Activated T-cell treated with anti-CD3 and anti-CD28 coated beads, Interleukin-2, amount 50 U/mL, for 24 hours (primary cell): ENCODE data around the gene SLC16A13.

Experiments
- DNase-seq: peaks from one replicate; pipeline ENCODE4 v3.0.0-alpha.2; 2020
- H3K27ac Mint-ChIP-seq: 2 replicates; pipeline ENCODE4 v1.8.0; 2020; ENCODE audit warnings: mild to moderate bottlenecking, mixed read lengths
- H3K27me3 Mint-ChIP-seq: 2 replicates; pipeline ENCODE4 v1.8.0; 2020; ENCODE audit warnings: mixed read lengths
- H3K36me3 Mint-ChIP-seq: 2 replicates; pipeline ENCODE4 v1.8.0; 2020; ENCODE audit warnings: low read depth, mixed read lengths
- H3K4me1 Mint-ChIP-seq: 2 replicates; pipeline ENCODE4 v1.8.0; 2020; ENCODE audit warnings: low read depth, mixed read lengths
- H3K4me3 Mint-ChIP-seq: 2 replicates; pipeline ENCODE4 v1.8.0; 2020; ENCODE audit warnings: mild to moderate bottlenecking, moderate library complexity, mixed read lengths
- H3K9me3 Mint-ChIP-seq: 2 replicates; pipeline ENCODE4 v1.8.0; 2020; ENCODE audit warnings: mixed read lengths

The SLC16A13 gene

DNA sequence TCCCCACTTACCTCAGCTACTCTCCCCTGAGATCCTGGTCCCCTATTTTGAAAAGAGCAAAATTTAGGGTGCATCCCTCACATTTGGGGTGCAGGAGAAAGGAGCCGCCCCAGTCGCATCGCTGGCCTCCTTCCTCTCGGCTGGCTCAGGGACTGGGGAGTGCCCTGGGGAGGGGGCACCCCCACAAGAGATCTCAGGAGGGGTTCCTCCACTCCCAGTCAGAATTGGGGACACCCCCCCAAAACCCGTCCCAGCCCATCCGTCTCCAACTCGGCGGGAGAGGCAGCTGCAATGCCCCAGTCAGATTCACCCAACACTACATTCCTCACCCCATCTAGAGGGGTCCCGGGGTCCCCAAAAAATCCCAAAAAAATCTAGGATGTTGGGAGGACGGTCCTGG lies 16.4 kb upstream of the SLC16A13 start:
- H3K4me3 Mint-ChIP-seq: no peak overlapping the region
- H3K4me1 Mint-ChIP-seq: peaks cover 64% of the 10 kb centered on the region
- peaks cover 11% of the 10 kb centered on the region for H3K27me3 Mint-ChIP-seq
- DNase-seq: no peak
- H3K27ac Mint-ChIP-seq: no peak overlapping the region
- no peaks in the 10 kb centered on the region for H3K9me3 Mint-ChIP-seq
- H3K36me3 Mint-ChIP-seq: peaks cover 32% of the 10 kb centered on the region

DNA sequence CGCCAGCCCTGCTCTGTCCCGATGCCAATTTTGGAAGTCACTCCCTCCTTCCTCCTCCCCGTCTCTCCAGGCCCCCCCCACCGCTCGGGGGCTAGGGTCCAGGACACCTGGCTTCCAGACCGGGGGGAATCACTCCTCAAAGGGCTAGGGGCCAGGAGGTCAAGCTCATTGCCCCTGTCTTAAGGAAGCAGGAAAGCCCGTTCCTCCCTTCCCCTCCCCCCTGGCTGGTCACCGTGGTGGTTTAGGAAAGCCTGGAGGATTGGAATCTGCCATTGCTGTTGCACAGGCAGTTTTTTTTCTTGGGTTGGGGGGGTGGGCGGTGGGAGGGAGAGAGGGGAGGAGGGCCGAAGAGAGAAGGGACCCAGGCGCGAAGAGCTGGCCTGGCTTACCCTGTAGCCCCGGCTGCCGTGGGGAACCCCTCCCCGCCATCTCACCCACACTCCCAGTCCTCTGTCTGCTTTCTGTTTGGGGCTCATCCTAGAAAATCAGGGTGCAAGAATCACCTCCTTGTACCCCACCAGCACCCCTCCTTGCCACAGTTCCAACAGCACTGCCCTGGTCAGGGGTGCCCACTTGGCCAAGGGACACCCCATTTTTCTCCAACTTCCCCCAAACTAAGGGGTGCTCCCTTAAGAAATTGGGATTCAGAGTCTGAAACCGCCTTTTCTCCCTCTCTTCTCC lies 15.8 kb upstream of the SLC16A13 start:
- no peak for DNase-seq
- Mint-ChIP-seq H3K4me1 (peaks cover 64% of the 10 kb centered on the region), H3K27ac (no peak overlapping the region), H3K9me3 (no peaks in the 10 kb centered on the region), H3K4me3 (no peak overlapping the region), H3K27me3 (peaks cover 11% of the 10 kb centered on the region), H3K36me3 (peaks cover 30% of the 10 kb centered on the region)

DNA sequence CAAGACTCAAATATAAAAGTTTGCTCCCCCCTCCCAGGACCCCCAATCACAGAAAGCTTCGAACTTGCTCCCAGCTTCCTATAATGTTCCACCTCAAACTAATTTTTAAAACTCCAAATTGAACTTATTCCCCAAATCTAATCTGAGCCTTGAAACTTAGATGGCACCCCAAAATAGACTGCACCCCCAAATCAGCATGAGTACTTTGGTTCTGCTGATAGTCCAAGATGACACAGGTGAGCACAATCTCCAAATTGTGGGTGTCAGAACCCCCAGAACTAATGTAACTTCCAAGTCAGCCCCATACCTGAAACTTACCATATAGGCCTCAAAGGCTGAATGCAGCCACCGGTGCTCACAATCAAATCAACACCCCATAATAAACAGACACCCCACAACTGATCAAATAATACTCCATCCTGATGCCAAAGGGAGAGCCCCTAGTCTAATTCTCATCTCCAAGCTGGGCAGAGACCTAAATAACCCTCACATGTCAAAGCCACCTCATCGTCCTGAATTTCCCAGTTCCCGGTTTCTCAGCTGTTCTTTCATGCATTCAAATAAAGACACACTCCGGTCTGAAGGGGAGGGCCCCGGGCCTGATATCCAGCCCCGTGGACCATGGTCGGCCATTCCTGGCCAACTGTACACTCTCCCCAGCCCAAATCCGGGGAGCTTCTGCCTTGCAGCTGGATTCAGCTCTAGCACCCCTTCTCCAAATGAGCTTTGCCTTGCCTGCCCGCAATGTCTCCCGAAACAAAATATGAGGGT lies 14.7 kb upstream of the SLC16A13 start:
- no peak for DNase-seq
- peaks cover 11% of the 10 kb centered on the region for H3K27me3 Mint-ChIP-seq
- H3K36me3 Mint-ChIP-seq: peaks cover 18% of the 10 kb centered on the region
- no peaks in the 10 kb centered on the region for H3K9me3 Mint-ChIP-seq
- peaks cover 53% of the 10 kb centered on the region for H3K4me1 Mint-ChIP-seq
- no peak overlapping the region for H3K27ac Mint-ChIP-seq
- no peak overlapping the region for H3K4me3 Mint-ChIP-seq

DNA sequence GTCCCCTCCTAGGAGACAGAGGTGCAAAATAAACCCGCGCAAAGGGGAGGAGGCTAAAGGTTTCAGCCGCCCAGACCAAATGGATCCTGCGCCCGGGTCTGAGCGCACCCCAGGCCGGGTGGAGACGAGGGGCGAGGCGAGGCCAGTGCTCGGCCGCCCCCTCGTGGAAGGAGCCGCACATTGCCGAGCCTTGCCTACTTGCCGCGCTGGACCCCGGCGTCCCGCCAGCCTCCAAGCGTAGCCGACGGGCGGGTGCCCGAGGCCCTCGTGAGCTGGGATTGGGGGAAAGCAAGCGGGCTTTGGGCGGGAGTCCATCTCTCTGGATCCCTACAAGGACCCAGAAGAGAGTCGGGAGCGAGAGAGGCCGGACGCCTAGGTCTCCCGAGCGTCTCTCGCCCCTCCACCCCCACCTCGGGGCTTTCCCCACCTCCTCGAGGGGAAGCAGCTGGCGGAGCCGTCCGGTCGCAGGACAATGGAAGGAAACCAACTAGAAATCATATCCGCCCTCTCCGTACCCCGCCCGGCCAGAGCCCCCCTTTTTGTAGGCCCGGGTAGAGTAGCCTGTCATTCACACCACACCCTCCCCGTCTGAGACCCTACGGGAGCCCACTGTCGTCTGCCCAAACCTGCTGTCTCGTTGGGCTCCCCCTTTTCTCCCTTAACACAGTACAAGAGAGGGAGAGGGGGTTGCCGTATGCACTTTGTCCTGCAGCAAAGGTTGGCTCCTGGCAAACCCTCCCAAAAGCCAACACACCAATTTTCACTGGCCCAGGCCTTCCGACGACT lies 13.6 kb upstream of the SLC16A13 start:
- peak; percentile 90 for DNase-seq
- Mint-ChIP-seq H3K4me3 (peak overlapping the region; percentile 44), H3K27me3 (peaks cover 11% of the 10 kb centered on the region), H3K4me1 (peaks cover 42% of the 10 kb centered on the region), H3K27ac (no peak overlapping the region), H3K9me3 (no peaks in the 10 kb centered on the region), H3K36me3 (peaks cover 7% of the 10 kb centered on the region)

DNA sequence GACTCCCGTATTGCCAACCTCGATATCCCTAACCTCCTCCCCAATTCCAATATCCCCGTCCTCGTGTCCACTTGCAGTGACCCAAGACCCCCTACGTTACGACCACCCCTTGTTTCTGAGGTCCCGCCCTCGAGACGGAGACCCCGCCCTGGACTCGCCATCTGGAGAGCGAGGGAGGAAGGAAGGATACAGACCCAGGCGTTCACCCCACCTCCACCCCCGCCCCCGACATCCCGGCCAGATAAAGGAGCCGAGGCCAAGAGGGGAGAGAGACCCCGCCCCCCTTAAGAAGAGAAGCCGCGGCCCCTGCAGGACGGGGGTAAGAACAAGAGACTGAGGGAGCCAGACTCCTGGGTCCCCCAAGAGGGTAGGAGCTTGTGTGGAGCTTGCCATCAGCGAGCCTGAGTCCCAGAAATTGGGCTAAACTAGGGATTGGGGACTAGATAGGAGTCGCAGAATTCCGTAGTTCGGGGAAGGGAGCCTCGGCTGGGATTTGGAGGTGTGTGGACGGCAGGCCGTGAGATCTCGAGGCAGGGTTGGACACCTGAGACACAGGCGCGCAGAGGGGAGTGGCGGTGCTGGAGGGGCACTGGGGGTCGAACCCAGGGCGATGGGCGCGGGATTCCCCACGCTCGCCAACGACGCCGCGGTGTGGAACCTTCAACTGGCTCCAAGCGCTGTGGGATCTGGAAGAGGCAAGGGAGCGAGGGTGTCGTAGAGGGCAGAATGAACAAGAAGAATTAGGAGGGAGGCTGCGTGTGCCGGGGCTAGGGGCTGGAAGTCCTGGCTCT lies 12.8 kb upstream of the SLC16A13 start, which contains the start of gene BCL6B:
TSS of gene BCL6B (plus strand) at position 270 of the 791 bp plus-strand sequence. CDS start 622 bp downstream, outside the sequence.
- Mint-ChIP-seq H3K27me3 (peaks cover 11% of the 10 kb centered on the region), H3K4me3 (peak within 1 kb of the TSS; percentile 46), H3K9me3 (no peaks in the 10 kb centered on the region), H3K27ac (peak within 1 kb of the TSS; percentile 77), H3K36me3 (no peaks in the 10 kb centered on the region), H3K4me1 (peaks cover 34% of the 10 kb centered on the region)
- peak; percentile 47 for DNase-seq

DNA sequence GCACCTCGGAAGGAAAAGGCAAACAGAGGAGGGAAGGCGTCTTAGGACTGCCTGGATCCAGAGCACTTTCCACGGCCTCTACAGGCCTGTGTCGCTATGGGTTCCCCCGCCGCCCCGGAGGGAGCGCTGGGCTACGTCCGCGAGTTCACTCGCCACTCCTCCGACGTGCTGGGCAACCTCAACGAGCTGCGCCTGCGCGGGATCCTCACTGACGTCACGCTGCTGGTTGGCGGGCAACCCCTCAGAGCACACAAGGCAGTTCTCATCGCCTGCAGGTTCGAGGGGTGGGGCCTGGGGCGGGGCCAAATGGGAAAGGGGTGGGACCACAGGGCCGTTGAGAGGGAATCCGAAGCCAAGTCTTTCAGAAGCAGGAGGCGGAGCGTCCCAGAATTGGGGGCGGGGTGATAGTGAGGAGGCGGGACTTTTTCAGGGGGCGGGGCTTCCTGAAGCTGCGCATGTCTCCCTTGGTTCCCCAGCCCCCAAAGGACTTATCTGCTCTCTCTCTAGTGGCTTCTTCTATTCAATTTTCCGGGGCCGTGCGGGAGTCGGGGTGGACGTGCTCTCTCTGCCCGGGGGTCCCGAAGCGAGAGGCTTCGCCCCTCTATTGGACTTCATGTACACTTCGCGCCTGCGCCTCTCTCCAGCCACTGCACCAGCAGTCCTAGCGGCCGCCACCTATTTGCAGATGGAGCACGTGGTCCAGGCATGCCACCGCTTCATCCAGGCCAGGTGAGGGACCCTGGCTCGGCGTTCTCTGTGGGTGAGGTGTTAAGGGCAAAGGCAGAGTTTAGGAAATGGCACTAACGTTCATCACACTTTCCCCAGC lies 12.0 kb upstream of the SLC16A13 start:
- peak; percentile 97 for DNase-seq
- peak overlapping the region; percentile 46 for H3K4me3 Mint-ChIP-seq
- peaks cover 11% of the 10 kb centered on the region for H3K27me3 Mint-ChIP-seq
- H3K4me1 Mint-ChIP-seq: peaks cover 29% of the 10 kb centered on the region
- no peaks in the 10 kb centered on the region for H3K9me3 Mint-ChIP-seq
- peak overlapping the region; percentile 77 for H3K27ac Mint-ChIP-seq
- H3K36me3 Mint-ChIP-seq: no peaks in the 10 kb centered on the region

DNA sequence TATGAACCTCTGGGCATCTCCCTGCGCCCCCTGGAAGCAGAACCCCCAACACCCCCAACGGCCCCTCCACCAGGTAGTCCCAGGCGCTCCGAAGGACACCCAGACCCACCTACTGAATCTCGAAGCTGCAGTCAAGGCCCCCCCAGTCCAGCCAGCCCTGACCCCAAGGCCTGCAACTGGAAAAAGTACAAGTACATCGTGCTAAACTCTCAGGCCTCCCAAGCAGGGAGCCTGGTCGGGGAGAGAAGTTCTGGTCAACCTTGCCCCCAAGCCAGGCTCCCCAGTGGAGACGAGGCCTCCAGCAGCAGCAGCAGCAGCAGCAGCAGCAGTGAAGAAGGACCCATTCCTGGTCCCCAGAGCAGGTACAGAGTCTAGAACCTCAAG lies 11.4 kb upstream of the SLC16A13 start:
- no peak for DNase-seq
- no peak overlapping the region for H3K4me3 Mint-ChIP-seq
- H3K27ac Mint-ChIP-seq: peak overlapping the region; percentile 22
- no peaks in the 10 kb centered on the region for H3K36me3 Mint-ChIP-seq
- no peaks in the 10 kb centered on the region for H3K9me3 Mint-ChIP-seq
- peaks cover 34% of the 10 kb centered on the region for H3K4me1 Mint-ChIP-seq
- H3K27me3 Mint-ChIP-seq: peaks cover 11% of the 10 kb centered on the region

DNA sequence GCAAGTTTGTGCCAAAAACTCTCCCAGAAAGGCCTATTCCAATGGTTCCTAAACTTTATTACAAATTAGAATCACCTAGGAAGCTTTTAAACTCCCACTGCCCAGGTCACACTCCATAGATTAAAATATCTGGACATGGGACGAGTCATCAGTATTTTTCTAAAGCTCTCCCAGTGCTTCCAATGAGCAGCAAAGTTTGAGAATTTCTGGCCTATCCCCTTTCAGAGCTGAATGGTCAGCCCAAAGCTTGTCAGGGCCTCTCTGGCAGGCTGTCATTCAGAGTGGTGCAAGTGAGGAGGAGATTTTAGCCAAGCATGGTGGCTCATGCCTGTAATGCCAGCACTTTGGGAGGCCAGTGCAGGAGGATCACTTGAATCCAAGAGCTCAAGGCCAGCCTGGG lies 10.6 kb upstream of the SLC16A13 start:
- H3K9me3 Mint-ChIP-seq: no peaks in the 10 kb centered on the region

DNA sequence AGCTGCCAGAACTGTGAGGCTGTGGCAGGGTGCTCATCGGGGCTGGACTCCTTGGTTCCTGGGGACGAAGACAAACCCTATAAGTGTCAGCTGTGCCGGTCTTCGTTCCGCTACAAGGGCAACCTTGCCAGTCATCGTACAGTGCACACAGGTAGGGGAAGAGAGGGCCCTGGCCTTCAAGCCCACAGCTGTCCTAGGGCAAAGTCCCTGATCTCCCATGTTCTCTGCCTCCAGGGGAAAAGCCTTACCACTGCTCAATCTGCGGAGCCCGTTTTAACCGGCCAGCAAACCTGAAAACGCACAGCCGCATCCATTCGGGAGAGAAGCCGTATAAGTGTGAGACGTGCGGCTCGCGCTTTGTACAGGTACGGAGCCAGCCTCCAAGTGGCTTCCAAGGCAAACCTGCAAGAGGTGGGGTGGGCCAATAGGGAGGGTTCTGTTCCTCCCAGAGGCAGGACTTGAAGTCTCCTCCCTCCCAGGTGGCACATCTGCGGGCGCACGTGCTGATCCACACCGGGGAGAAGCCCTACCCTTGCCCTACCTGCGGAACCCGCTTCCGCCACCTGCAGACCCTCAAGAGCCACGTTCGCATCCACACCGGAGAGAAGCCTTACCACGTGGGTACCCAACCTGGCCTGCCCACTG lies 9.2 kb upstream of the SLC16A13 start:
- Mint-ChIP-seq H3K27ac (no peak overlapping the region), H3K9me3 (peaks cover 2% of the 10 kb centered on the region), H3K4me3 (no peak overlapping the region), H3K4me1 (peaks cover 47% of the 10 kb centered on the region), H3K27me3 (peaks cover 11% of the 10 kb centered on the region), H3K36me3 (no peaks in the 10 kb centered on the region)
- no peak for DNase-seq

More for the DNA sequence above, 10.6 kb upstream of the SLC16A13 start:
- no peak overlapping the region for H3K27ac Mint-ChIP-seq
- no peak overlapping the region for H3K4me3 Mint-ChIP-seq
- peaks cover 42% of the 10 kb centered on the region for H3K4me1 Mint-ChIP-seq
- peaks cover 11% of the 10 kb centered on the region for H3K27me3 Mint-ChIP-seq
- DNase-seq: no peak
- H3K36me3 Mint-ChIP-seq: no peaks in the 10 kb centered on the region

DNA sequence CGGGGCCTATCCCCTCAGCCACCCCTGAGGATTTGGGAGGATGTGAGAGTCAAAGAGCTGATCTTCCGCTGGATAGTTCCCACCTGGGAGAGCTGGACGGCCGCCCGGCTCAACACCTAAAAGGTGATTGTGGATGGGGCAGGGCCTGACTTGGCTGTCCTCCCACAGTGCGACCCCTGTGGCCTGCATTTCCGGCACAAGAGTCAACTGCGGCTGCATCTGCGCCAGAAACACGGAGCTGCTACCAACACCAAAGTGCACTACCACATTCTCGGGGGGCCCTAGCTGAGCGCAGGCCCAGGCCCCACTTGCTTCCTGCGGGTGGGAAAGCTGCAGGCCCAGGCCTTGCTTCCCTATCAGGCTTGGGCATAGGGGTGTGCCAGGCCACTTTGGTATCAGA lies 8.5 kb upstream of the SLC16A13 start:
- Mint-ChIP-seq H3K36me3 (no peaks in the 10 kb centered on the region), H3K27ac (no peak overlapping the region), H3K4me3 (no peak overlapping the region), H3K9me3 (peaks cover 2% of the 10 kb centered on the region), H3K4me1 (peaks cover 46% of the 10 kb centered on the region), H3K27me3 (peaks cover 11% of the 10 kb centered on the region)
- DNase-seq: no peak

DNA sequence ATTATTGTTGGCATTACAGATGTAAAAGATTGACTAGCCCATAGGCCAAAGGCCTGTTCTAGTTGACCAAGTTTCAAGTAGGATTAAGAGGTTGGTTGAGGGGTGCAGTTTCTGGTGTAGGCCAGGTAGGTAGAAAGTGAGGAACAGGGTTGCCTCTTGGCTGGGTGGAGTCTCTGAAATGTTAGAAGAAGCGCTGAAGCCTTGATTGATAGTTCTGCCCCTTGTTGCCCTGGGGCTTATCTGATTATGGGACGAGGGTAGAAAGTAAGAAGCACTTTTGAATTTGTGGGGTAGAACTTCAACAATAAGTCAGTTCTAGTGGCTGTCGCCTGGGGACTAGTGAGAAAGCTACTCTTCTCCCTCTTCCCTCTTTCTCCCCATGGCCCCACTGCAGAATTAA lies 6.7 kb upstream of the SLC16A13 start:
- Mint-ChIP-seq H3K9me3 (peaks cover 2% of the 10 kb centered on the region), H3K4me1 (peaks cover 45% of the 10 kb centered on the region), H3K27me3 (no peaks in the 10 kb centered on the region), H3K4me3 (no peak overlapping the region), H3K36me3 (no peaks in the 10 kb centered on the region), H3K27ac (peak overlapping the region; percentile 86)
- DNase-seq: no peak

DNA sequence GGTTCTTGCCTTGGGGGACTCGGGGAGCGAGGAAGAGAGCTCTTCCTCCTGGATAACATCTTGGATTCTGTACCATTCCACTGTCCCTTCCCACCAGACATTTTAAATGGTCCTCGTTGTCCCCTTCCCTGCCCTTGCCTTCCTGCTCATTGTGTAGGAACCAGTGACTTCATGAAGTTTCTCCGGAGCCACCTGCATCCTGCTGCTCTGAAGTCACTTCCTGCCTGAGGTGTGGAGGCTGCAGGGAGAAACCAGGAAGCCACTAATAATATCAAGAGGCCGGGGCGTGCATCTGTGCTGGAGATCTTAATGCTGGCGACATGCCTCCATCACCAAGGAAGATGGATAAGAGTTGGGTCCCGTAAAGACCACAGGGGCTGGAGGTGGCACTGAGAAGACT lies 6.2 kb upstream of the SLC16A13 start:
- Mint-ChIP-seq H3K4me3 (peak overlapping the region; percentile 58), H3K27me3 (no peaks in the 10 kb centered on the region), H3K36me3 (no peaks in the 10 kb centered on the region), H3K9me3 (peaks cover 2% of the 10 kb centered on the region), H3K27ac (peak overlapping the region; percentile 86), H3K4me1 (peaks cover 49% of the 10 kb centered on the region)
- DNase-seq: peak; percentile 66

DNA sequence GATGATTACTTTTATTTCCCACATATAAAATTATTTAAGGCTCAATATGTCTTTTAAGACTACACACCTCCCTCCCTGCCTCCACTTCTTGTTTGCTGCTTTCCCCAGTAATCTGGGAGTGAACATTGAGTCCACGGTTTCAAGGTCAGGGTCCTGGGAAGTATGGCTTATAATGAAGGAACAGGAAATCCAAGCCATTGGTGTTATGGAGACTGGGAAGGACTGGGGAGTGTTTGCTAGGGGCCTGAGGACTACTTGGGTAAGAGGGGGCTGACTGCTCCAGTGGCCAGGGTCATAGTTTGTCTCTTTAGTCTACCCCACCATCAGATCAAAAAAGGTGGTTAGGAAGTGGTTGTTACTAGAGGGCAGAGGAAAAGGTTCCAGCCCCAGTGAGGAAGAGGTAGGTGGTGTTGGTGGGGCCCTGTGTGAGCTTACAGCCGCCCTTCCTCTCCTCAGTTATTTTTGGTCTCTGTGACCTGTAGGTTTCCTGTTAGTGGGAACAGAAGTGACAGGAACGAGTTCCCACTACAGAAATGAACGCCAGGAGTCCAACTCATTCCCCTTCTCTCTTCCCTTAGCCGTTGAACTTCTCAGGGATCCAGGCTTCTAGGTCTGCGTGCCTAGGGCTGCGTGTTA lies 742 bp upstream of the SLC16A13 start:
- peak overlapping the region; percentile 95 for H3K4me3 Mint-ChIP-seq

More for the DNA sequence above, 742 bp upstream of the SLC16A13 start:
- Mint-ChIP-seq H3K27me3 (no peaks in the 10 kb centered on the region), H3K4me1 (peaks cover 64% of the 10 kb centered on the region), H3K27ac (peak overlapping the region; percentile 98), H3K36me3 (peaks cover 13% of the 10 kb centered on the region), H3K9me3 (peaks cover 2% of the 10 kb centered on the region)
- DNase-seq: no peak
